ENCODE data around the gene CDKN2AIP. TPM values are rescaled to one million over a fixed set of nuclear protein-coding genes. Genes with fewer than 3 reads are reported as not detected.

CDKN2AIP gene
- total and polyA plus RNA-seq, 10 of the 15 experiments (the other 5 are each of a cell fraction or from before 2014, with no cell fraction given) = 6.0 to 22.7 (median 15.9) TPM

DNA sequence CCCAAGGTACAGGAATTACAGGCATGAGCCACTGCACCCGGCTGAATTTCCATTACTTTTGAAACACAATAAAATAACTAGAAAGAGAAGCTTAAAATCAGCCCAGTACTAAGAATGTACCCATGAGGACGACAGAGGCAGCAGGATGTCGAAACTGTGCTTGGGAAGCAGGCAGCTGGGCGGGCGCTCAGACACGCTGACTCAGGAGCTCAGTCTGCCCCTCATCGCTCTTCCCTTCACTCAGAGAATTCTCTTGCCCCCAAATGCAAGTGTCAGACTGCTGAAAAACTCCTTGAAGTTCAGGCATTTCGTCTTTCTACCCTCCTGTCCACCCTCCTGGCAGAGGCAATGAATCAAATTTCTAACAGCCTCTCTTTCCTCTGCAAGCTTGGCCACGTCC is 41.0 kb upstream of the CDKN2AIP start (continued):
- TF ChIP-seq, protein P1, sequence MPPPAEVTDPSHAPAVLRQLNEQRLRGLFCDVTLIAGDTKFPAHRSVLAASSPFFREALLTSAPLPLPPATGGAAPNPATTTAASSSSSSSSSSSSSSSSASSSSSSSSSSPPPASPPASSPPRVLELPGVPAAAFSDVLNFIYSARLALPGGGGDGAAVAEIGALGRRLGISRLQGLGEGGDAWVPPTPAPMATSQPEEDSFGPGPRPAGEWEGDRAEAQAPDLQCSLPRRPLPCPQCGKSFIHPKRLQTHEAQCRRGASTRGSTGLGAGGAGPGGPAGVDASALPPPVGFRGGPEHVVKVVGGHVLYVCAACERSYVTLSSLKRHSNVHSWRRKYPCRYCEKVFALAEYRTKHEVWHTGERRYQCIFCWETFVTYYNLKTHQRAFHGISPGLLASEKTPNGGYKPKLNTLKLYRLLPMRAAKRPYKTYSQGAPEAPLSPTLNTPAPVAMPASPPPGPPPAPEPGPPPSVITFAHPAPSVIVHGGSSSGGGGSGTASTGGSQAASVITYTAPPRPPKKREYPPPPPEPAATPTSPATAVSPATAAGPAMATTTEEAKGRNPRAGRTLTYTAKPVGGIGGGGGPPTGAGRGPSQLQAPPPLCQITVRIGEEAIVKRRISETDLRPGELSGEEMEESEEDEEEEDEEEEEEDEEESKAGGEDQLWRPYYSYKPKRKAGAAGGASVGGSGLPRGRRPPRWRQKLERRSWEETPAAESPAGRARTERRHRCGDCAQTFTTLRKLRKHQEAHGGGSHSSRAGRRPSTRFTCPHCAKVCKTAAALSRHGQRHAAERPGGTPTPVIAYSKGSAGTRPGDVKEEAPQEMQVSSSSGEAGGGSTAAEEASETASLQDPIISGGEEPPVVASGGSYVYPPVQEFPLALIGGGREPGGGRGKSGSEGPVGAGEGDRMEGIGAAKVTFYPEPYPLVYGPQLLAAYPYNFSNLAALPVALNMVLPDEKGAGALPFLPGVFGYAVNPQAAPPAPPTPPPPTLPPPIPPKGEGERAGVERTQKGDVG (CRISPR knock-in tag; IDR thresholded peaks at IDR 0.05) = no peak
- no peak for TF ChIP-seq ZNF274 (IDR thresholded peaks at IDR 0.05; ENCODE audit: insufficient read depth, insufficient read length)
- TF ChIP-seq EZH2 (IDR thresholded peaks at IDR 0.05; ENCODE audit: borderline replicate concordance, control insufficient read depth, low read depth, low read length) = no peak
- no peak for TF ChIP-seq IKZF1 (conservative IDR thresholded peaks at IDR 0.05)
- no peak for TF ChIP-seq HCFC1 (IDR thresholded peaks at IDR 0.05; ENCODE audit: low read length)
- no peak for TF ChIP-seq BMI1 (IDR thresholded peaks at IDR 0.05; ENCODE audit: borderline replicate concordance)
- TF ChIP-seq, protein P2, sequence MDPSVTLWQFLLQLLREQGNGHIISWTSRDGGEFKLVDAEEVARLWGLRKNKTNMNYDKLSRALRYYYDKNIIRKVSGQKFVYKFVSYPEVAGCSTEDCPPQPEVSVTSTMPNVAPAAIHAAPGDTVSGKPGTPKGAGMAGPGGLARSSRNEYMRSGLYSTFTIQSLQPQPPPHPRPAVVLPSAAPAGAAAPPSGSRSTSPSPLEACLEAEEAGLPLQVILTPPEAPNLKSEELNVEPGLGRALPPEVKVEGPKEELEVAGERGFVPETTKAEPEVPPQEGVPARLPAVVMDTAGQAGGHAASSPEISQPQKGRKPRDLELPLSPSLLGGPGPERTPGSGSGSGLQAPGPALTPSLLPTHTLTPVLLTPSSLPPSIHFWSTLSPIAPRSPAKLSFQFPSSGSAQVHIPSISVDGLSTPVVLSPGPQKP (IDR thresholded peaks at IDR 0.05; ENCODE audit: low read depth, low read length) = no peak

DNA sequence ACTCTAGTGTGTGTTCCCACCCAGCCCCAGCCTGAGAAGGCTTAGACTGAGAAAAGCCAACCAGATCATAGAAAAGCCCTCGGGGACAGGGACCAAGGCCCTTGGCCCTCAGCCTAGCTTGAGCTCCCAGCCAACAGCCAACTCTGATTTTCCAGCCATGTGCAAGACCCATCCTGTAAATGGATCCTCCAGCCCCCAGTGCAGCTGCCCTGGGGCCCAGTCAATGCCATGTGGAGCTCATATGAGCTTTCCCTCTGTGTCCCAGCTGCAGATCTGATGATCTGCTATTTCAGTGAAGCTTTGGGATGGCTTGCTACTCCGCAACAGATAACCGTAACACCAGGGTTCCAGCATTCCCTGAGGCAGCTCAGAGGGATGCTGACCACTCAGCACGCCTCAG is 40.5 kb upstream of the CDKN2AIP start:
- ChIA-PET SMC1A (ENCODE audit: uncharacterized antibody, unreplicated experiment) (no interaction called here), CTCF (no interaction called here), RAD21 (ENCODE audit: unreplicated experiment) (no interaction called here), POLR2A (interaction anchor here (0.9 kb wide), 1 partner anchor 87 kb away, joined by 4 read pairs; no protein-coding TSS in a partner anchor)
- intact Hi-C loops (cut with micrococcal nuclease; ENCODE audit: unreplicated experiment) (loop anchor here (10.0 kb wide), 2 partner anchors 329 to 469 kb away; no protein-coding TSS in a partner anchor), in situ Hi-C loops (cut with MboI) (loop anchor here (10.0 kb wide), 1 partner anchor 329 kb away; no protein-coding TSS in a partner anchor)
- no peak for DNase-seq (ENCODE audit: low read depth, low spot score)
- Histone ChIP-seq H3K9me3 (replicated peaks; ENCODE audit: control insufficient read depth, insufficient read depth, low read length) (no peaks in the 10 kb centered on the region), H2AFZ (ENCODE audit: control insufficient read depth, low read depth, low read length) (no peak overlapping the region), H3K4me3 (no peak overlapping the region), H3K9ac (ENCODE audit: control insufficient read depth, insufficient read depth, low read length) (no peak overlapping the region), H3K36me3 (ENCODE audit: control insufficient read depth in 2 of 2, insufficient read depth in 2 of 2, low read length in 1 of 2) (no peaks in the 10 kb centered on the region), H3K4me1 (ENCODE audit: control insufficient read depth, insufficient read depth, low read length) (no peaks in the 10 kb centered on the region), H3K27ac (ENCODE audit: control insufficient read depth, insufficient read depth) (no peak overlapping the region), H3K27me3 (replicated peaks in 1 of 2; ENCODE audit: control insufficient read depth in 2 of 2, insufficient read depth in 2 of 2, low read length in 1 of 2) (no peaks in the 10 kb centered on the region; a peak in 1 of 4 replicates), H3K4me2 (ENCODE audit: control insufficient read depth, insufficient read depth) (no peak overlapping the region), H4K20me1 (ENCODE audit: control insufficient read depth, insufficient read depth) (no peaks in the 10 kb centered on the region), H3K79me2 (ENCODE audit: control insufficient read depth, insufficient read depth, low read length) (no peaks in the 10 kb centered on the region)
- 47% methylated on average over 4 of the region's 4 CpGs for WGBS (ENCODE audit: insufficient coverage, insufficient replicate concordance, low lambda C conversion rate, missing lambda C conversion rate)
- BruUV-seq (replicated peaks) = no TSS peak
- no peak for ATAC-seq
- no peak for TF ChIP-seq TCF3 (IDR thresholded peaks at IDR 0.05; ENCODE audit: borderline replicate concordance, insufficient read depth, low read depth, low read length)
- TF ChIP-seq POU2F2 (IDR thresholded peaks at IDR 0.05; ENCODE audit: borderline replicate concordance, low read depth, low read length) = no peak
- TF ChIP-seq POLR2AphosphoS2 (IDR thresholded peaks at IDR 0.05; ENCODE audit: low read depth, low read length) = no peak
- no peak for TF ChIP-seq HDAC2 (IDR thresholded peaks at IDR 0.05)
- no peak for TF ChIP-seq SREBF2 (IDR thresholded peaks at IDR 0.05; ENCODE audit: low read length)
- FAIRE-seq = no peak

Data from GM12878 (cell line).